Fibroblast of lung (primary cell): Measurements from ENCODE around the gene PRXL2C.

Experiments
- CTCF ChIP-seq, 2 donors: IDR thresholded peaks in 1 of 2; conservative IDR thresholded peaks in 1 of 2; 1 replicate in 1 of 2; 2 replicates in 1 of 2; pipeline ENCODE4 v1.5.1; 2011 to 2012; ENCODE audit warnings: low read length in 2 of 2, control low read depth in 1 of 2, inconsistent platforms in 1 of 2, low read depth in 1 of 2, mild to moderate bottlenecking in 1 of 2
- EZH2 ChIP-seq: IDR thresholded peaks from 2 replicates; pipeline ENCODE4 v1.5.1; 2012; ENCODE audit warnings: low read length, control low read depth, mild to moderate bottlenecking; ENCODE audit errors: missing control alignments

DNA sequence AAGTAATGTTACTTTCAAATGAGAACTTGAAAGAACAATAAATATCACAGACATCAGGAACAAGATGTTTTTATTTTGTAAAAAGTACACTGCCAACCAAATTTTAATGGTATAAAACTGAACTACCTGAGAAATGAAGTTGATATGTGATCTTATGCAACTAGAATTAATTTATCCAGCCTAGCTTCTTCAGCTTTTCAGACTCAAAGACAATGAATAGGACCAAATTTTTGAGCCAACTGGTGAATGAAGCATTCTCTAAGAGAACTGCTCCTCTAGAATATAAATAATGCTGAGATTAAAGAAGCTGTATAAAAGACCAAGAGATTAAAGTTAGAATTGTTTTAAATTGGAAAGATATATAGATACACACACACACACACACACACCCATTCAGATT, 45.4 kb downstream of the PRXL2C start:
- TF ChIP-seq CTCF (conservative IDR thresholded peaks at IDR 0.05 in 1 of 2, IDR thresholded peaks at IDR 0.05 in 1 of 2; ENCODE audit: low read depth in 1 of 2, low read length in 2 of 2) (no peak), EZH2 (no peak)
